HEK293T (cell line): Measurements from ENCODE around the gene WWC2.

ENCODE experiments used
- CTCF ChIA-PET: fragments of 350-600 bp; formaldehyde crosslinking; extraction: SDS; loops from one replicate; lab custom pipeline; 2021; ENCODE audit warnings: antibody characterized with exemption, inconsistent platforms; lab: Yijun Ruan, JAX
- POLR2A ChIA-PET: fragments of 350-600 bp; formaldehyde crosslinking; extraction: SDS; loops from one replicate; lab custom pipeline; 2020; ENCODE audit warnings: antibody characterized with exemption, inconsistent platforms; lab: Yijun Ruan, JAX
- DNase-seq: peaks from one replicate; pipeline ENCODE4 v3.0.0; 2012; ENCODE audit warnings: mixed read lengths; ENCODE audit errors: extremely low spot score
- ARNT ChIP-seq: fragments of 450-650 bp; IDR thresholded peaks from 2 replicates; pipeline ENCODE4 v1.6.1; 2017; ENCODE audit warnings: mild to moderate bottlenecking
- BHLHE40 ChIP-seq: fragments of 450-650 bp; IDR thresholded peaks from 2 replicates; pipeline ENCODE4 v1.6.1; 2016; ENCODE audit warnings: mild to moderate bottlenecking, moderate library complexity, borderline replicate concordance
- CTBP1 ChIP-seq: fragments of 450-650 bp; IDR thresholded peaks from 2 replicates; pipeline ENCODE4 v1.6.1; 2016; ENCODE audit warnings: borderline replicate concordance
- ELF4 ChIP-seq: fragments of 450-650 bp; IDR thresholded peaks from 2 replicates; pipeline ENCODE4 v1.6.1; 2017; ENCODE audit warnings: antibody characterized with exemption
- FOXA1 ChIP-seq: fragments of 450-650 bp; IDR thresholded peaks from 2 replicates; pipeline ENCODE4 v1.6.1; 2016; ENCODE audit warnings: mild to moderate bottlenecking
- FOXK2 ChIP-seq: fragments of 450-650 bp; IDR thresholded peaks from 2 replicates; pipeline ENCODE4 v1.6.1; 2016; ENCODE audit warnings: mild to moderate bottlenecking
- FOXM1 ChIP-seq: fragments of 450-650 bp; IDR thresholded peaks from 2 replicates; pipeline ENCODE4 v1.6.1; 2017; ENCODE audit warnings: mild to moderate bottlenecking, borderline replicate concordance
- HDGF ChIP-seq: fragments of 450-650 bp; IDR thresholded peaks from 2 replicates; pipeline ENCODE4 v1.6.1; 2017; ENCODE audit warnings: antibody characterized with exemption, borderline replicate concordance
- L3MBTL2 ChIP-seq: fragments of 450-650 bp; conservative IDR thresholded peaks from 2 replicates; pipeline ENCODE4 v1.6.1; 2016; ENCODE audit warnings: mild to moderate bottlenecking
- LEF1 ChIP-seq: fragments of 450-650 bp; IDR thresholded peaks from 2 replicates; pipeline ENCODE4 v1.6.1; 2017; ENCODE audit warnings: mild to moderate bottlenecking, borderline replicate concordance
- NFRKB ChIP-seq: fragments of 450-650 bp; IDR thresholded peaks from 2 replicates; pipeline ENCODE4 v1.6.1; 2016; ENCODE audit warnings: mild to moderate bottlenecking, moderate library complexity
- SP1 ChIP-seq: fragments of 450-650 bp; IDR thresholded peaks from 2 replicates; pipeline ENCODE4 v1.6.1; 2017
- SUZ12 ChIP-seq: fragments of 450-650 bp; IDR thresholded peaks from 2 replicates; pipeline ENCODE4 v1.6.1; 2016; ENCODE audit warnings: mild to moderate bottlenecking
- TARDBP ChIP-seq: fragments of 450-650 bp; IDR thresholded peaks from 2 replicates; pipeline ENCODE4 v1.6.1; 2016
- ZNF384 ChIP-seq: fragments of 450-650 bp; IDR thresholded peaks from 2 replicates; pipeline ENCODE4 v1.6.1; 2016
- TF ChIP-seq, protein P1 (sequence below): fragments of 450-650 bp; IDR thresholded peaks from 2 replicates; pipeline ENCODE4 v1.6.1; 2016

WWC2 gene

DNA sequence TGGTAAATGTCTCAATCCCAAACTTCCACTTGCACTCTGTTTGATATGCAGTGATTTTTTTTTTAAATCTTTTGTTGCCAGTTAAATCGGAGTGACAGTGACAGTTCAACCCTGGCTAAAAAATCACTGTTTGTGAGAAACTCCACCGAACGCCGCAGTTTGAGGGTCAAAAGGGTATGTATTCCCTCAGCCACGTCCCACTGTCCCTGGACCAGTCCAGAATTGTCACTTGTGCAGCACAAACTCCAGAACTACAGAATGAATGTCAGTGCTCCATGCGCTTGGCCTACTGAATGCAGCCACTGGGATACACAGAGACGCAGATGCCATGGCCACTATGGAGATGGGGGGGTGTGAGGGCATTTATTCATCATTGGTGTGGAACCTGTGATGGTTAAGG is 186.8 kb downstream of the WWC2 start:
- no peak for DNase-seq
- CTCF ChIA-PET = interaction anchor here (0.7 kb wide), 1 partner anchor 15 kb away, joined by 3 read pairs; no protein-coding TSS in a partner anchor
- TF ChIP-seq ELF4 = no peak
- no peak for TF ChIP-seq ZNF384
- no peak for TF ChIP-seq TARDBP
- TF ChIP-seq CTBP1 = no peak
- TF ChIP-seq SUZ12 = no peak
- TF ChIP-seq FOXA1 = no peak
- no peak for TF ChIP-seq LEF1
- TF ChIP-seq L3MBTL2 = no peak
- no peak for TF ChIP-seq SP1
- TF ChIP-seq BHLHE40 = no peak
- no peak for TF ChIP-seq FOXK2
- TF ChIP-seq, protein P1, sequence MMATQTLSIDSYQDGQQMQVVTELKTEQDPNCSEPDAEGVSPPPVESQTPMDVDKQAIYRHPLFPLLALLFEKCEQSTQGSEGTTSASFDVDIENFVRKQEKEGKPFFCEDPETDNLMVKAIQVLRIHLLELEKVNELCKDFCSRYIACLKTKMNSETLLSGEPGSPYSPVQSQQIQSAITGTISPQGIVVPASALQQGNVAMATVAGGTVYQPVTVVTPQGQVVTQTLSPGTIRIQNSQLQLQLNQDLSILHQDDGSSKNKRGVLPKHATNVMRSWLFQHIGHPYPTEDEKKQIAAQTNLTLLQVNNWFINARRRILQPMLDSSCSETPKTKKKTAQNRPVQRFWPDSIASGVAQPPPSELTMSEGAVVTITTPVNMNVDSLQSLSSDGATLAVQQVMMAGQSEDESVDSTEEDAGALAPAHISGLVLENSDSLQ = no peak
- no peak for TF ChIP-seq NFRKB
- no peak for TF ChIP-seq HDGF
- POLR2A ChIA-PET = no interaction called here

DNA sequence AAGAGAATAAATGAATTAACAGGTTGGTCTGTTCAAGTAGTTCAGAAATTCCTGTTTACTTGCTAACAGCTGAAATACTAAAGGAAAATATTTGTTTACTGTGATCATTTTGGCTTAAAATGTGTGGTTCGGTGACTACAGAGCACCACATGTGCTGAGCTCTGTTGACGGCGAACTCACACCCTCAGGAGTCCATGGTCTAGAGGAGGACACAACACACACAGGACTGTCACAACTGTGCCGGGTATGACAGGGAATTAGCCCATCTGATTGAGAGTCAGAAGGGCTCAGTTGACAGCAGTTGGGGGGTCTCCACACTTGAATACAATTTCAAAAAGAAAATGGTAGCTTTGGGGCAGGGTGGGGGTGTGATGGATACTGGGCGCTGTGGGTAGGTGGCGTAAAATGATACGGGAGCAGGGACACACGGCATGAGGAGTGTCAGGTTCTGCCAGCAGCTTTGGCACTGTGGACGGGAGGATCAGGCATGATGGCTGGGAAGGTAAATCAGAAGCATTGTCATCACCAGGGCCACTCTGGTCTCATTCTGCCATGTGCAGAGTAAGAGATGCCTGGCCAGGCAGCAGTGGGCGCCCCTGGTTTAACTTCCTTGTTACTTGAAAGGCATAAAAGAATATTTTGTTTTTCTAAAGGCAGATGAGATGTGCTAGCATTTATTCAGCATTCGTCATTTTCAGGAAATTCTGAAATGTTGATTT is 187.7 kb downstream of the WWC2 start:
- TF ChIP-seq L3MBTL2 (no peak), SP1 (no peak)
- POLR2A ChIA-PET = interaction anchor here (1.0 kb wide), 1 partner anchor 112 kb away, joined by 3 read pairs; no protein-coding TSS in a partner anchor
- DNase-seq = no peak
- CTCF ChIA-PET = interaction anchor here (0.7 kb wide), 1 partner anchor 16 kb away, joined by 3 read pairs; no protein-coding TSS in a partner anchor

DNA sequence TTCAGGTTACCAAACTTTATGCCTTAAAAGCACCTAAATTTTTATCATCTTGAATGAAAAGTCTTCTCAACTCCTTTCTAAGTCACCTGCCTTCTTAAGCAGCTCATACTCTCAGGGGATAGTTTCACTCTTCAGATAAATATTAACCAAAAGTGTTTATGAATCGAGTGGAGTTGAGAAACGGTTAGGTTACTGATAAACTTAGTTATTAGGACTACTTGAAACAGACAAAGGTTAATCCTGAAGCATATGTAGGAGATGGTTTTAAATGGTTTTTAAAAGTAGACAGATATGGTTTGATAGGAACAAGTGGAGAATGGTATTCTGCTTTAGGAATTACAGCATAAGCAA is 188.2 kb downstream of the WWC2 start:
- ChIA-PET POLR2A (interaction anchor here (1.0 kb wide), 1 partner anchor 112 kb away, joined by 3 read pairs; no protein-coding TSS in a partner anchor), CTCF (interaction anchor here (0.8 kb wide), 1 partner anchor 31 kb away, joined by 3 read pairs; no protein-coding TSS in a partner anchor)
- TF ChIP-seq SP1 = no peak
- no peak for TF ChIP-seq ELF4
- TF ChIP-seq, protein P1 = no peak
- TF ChIP-seq HDGF = no peak
- TF ChIP-seq SUZ12 = no peak
- no peak for TF ChIP-seq FOXA1
- no peak for TF ChIP-seq ARNT
- no peak for TF ChIP-seq CTBP1
- TF ChIP-seq TARDBP = no peak
- no peak for TF ChIP-seq LEF1
- DNase-seq = no peak

DNA sequence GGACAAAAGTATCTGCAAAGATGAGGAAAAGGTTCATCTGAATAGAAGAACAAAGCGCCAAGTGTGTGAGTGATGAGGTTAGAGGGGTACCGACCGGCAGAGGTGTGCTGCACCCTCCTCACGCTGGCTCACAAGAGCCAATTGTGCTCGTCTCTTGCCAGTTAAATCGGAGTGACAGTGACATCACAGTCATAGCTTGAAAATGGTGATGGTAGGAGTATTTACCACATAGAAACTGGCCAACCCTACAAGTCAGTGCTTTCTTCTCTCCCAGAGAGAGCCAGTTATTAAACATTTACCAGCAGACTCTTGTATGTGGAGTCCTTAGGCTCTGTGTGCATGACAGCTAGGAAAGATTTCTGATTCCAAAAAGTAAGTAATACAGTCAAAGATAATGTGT is 188.6 kb downstream of the WWC2 start:
- CTCF ChIA-PET = interaction anchor here (0.8 kb wide), 1 partner anchor 31 kb away, joined by 3 read pairs; no protein-coding TSS in a partner anchor

DNA sequence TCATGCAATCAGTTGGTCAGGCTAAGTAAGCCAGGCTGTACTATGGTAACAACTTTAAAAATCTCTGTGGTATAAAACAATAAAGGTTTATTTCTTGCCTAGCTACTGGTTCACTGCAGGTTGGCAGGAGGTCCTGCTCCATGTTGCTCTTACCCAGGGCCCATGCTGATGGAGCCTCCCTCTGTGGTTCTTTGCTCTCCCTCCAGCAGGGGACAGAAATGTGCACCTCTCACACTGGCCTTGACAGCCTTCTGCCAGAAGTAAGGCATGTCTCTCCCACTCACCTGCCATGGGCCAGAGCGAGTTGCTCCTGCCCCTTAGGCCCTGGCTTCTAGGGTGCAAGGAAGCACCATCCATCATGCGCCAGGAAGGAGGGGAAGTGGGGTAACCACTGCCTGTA is 189.9 kb downstream of the WWC2 start:
- ChIA-PET POLR2A (no interaction called here), CTCF (interaction anchor here (0.6 kb wide), 1 partner anchor 95 kb away, joined by 3 read pairs; no protein-coding TSS in a partner anchor)
- TF ChIP-seq ELF4 (no peak), SUZ12 (no peak), FOXA1 (no peak), HDGF (no peak), L3MBTL2 (no peak), SP1 (no peak), ARNT (no peak)
- no peak for DNase-seq

More for the DNA sequence above, 188.6 kb downstream of the WWC2 start:
- no peak for DNase-seq
- POLR2A ChIA-PET = interaction anchor here (1.0 kb wide), 1 partner anchor 111 kb away, joined by 3 read pairs; no protein-coding TSS in a partner anchor
- TF ChIP-seq HDGF = no peak
- no peak for TF ChIP-seq CTBP1
- no peak for TF ChIP-seq ARNT
- no peak for TF ChIP-seq FOXA1
- no peak for TF ChIP-seq FOXK2
- no peak for TF ChIP-seq BHLHE40
- TF ChIP-seq TARDBP = no peak
- no peak for TF ChIP-seq NFRKB
- no peak for TF ChIP-seq ZNF384
- TF ChIP-seq, protein P1 = no peak
- no peak for TF ChIP-seq FOXM1
- no peak for TF ChIP-seq L3MBTL2
- no peak for TF ChIP-seq ELF4
- no peak for TF ChIP-seq SP1
- no peak for TF ChIP-seq LEF1
- no peak for TF ChIP-seq SUZ12

DNA sequence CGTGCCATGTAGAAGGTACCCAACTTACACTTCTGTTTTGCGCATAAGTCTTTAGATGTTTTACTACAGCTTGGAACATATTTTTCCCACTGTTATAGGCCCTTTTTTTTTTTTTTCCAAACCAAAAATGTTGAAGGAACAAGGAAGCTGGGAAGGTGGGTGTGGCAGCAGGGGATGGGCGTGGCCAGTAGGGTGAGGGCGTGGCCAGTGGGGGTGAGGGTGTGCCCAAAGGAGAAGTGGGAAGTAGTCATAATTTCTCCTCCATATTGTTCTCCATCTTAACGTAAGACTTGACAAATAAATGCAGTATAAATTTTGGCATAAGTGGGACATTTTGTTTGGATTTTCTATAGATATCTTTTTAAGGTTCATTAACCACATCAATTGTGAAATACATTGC is 190.6 kb downstream of the WWC2 start:
- no peak for TF ChIP-seq FOXA1
- no peak for TF ChIP-seq FOXM1
- TF ChIP-seq FOXK2 = no peak
- no peak for TF ChIP-seq ARNT
- TF ChIP-seq, protein P1 = no peak
- TF ChIP-seq SP1 = no peak
- TF ChIP-seq L3MBTL2 = no peak
- no peak for TF ChIP-seq NFRKB
- no peak for TF ChIP-seq LEF1
- no peak for TF ChIP-seq HDGF
- no peak for TF ChIP-seq ELF4
- TF ChIP-seq BHLHE40 = no peak
- no peak for TF ChIP-seq CTBP1
- no peak for TF ChIP-seq ZNF384
- no peak for TF ChIP-seq SUZ12
- TF ChIP-seq TARDBP = no peak
- ChIA-PET CTCF (interaction anchor here (0.5 to 0.6 kb wide), 2 partner anchors 95 to 1252 kb away, joined by 3 to 5 read pairs; no protein-coding TSS in a partner anchor), POLR2A (no interaction called here)
- DNase-seq = peak; percentile 10
